OCI-LY7 (cell line): Measurements from ENCODE around the gene MEF2A. TPM values are rescaled to one million over a fixed set of nuclear protein-coding genes. Genes with fewer than 3 reads are reported as not detected.

Experiments
- BruUV-seq: library from RNA; stranded (reverse); fragments of 400-500 nt; replicated peaks from 2 replicates; lab custom pipeline; 2021; lab: Mats Ljungman, UMichigan
- CTCF ChIA-PET: fragments of 300-600 bp; sonication (Branson Sonifier 250); formaldehyde crosslinking; loops from one replicate; lab custom pipeline; 2022; ENCODE audit warnings: antibody characterized with exemption; ENCODE audit not compliant: unreplicated experiment; lab: Charles Lee
- POLR2A ChIA-PET: fragments of 300-600 bp; sonication (Branson Sonifier 250); formaldehyde crosslinking; loops from one replicate; lab custom pipeline; 2022; ENCODE audit warnings: antibody characterized with exemption; lab: Charles Lee
- DNase-seq: peaks from one replicate; pipeline ENCODE4 v3.0.0-alpha.2; 2015; ENCODE audit warnings: low spot score
- H2AFZ ChIP-seq: fragments of 200-600 bp; sonication (generic), shearing (Covaris generic); 2 replicates; pipeline ENCODE4 v1.6.1; 2014; ENCODE audit warnings: mild to moderate bottlenecking, antibody characterized with exemption, low read length, moderate library complexity
- H3K27ac ChIP-seq: fragments of 200-600 bp; sonication (generic); 2 replicates; pipeline ENCODE4 v1.5.1; 2014; ENCODE audit warnings: mixed run types, low read depth, mild to moderate bottlenecking, moderate library complexity, low read length, inconsistent platforms; ENCODE audit not compliant: poor library complexity, severe bottlenecking
- H3K36me3 ChIP-seq: fragments of 200-600 bp; sonication (generic); 2 replicates; pipeline ENCODE4 v1.6.1; 2014; ENCODE audit warnings: mild to moderate bottlenecking, antibody characterized with exemption, low read length, moderate library complexity, mixed read lengths; ENCODE audit not compliant: insufficient read depth
- H3K4me1 ChIP-seq: fragments of 200-600 bp; sonication (generic); 2 replicates; pipeline ENCODE4 v1.5.1; 2014; ENCODE audit warnings: mild to moderate bottlenecking, low read length; ENCODE audit not compliant: insufficient read depth, poor library complexity, severe bottlenecking
- H3K4me2 ChIP-seq: fragments of 200-600 bp; sonication (generic); 2 replicates; pipeline ENCODE4 v1.6.1; 2014; ENCODE audit warnings: mild to moderate bottlenecking, low read length
- H3K4me3 ChIP-seq: fragments of 200-600 bp; sonication (generic); 2 replicates; pipeline ENCODE4 v1.5.1; 2014; ENCODE audit warnings: mild to moderate bottlenecking, low read depth, low read length; ENCODE audit not compliant: poor library complexity, severe bottlenecking
- H3K79me2 ChIP-seq: fragments of 200-600 bp; sonication (generic); 2 replicates; pipeline ENCODE4 v1.6.1; 2016; ENCODE audit warnings: low read depth, mild to moderate bottlenecking, low read length, moderate library complexity, mixed read lengths; ENCODE audit not compliant: insufficient read depth
- H3K9me2 ChIP-seq: fragments of 200-600 bp; sonication (generic); 2 replicates; pipeline ENCODE4 v1.6.1; 2016; ENCODE audit warnings: mild to moderate bottlenecking, low read length, mixed read lengths; ENCODE audit not compliant: insufficient read depth
- H3K9me3 ChIP-seq: fragments of 200-600 bp; sonication (generic); 2 replicates; pipeline ENCODE4 v1.6.1; 2014; ENCODE audit warnings: mild to moderate bottlenecking, mixed run types, low read length, mixed read lengths
- H4K20me1 ChIP-seq: fragments of 200-600 bp; sonication (generic); 2 replicates; pipeline ENCODE4 v1.6.1; 2014; ENCODE audit warnings: mild to moderate bottlenecking, antibody characterized with exemption, low read length, moderate library complexity, mixed read lengths; ENCODE audit not compliant: insufficient read depth
- CTCF ChIP-seq: fragments of 200-600 bp; sonication (generic); conservative IDR thresholded peaks from 2 replicates; pipeline ENCODE4 v1.5.1; 2014; ENCODE audit warnings: mild to moderate bottlenecking, antibody characterized with exemption, low read length, moderate library complexity, mixed read lengths
- EZH2phosphoT487 ChIP-seq: fragments of 200-600 bp; sonication (generic); IDR thresholded peaks from 2 replicates; pipeline ENCODE4 v1.6.1; 2018; ENCODE audit warnings: low read depth, borderline replicate concordance, mild to moderate bottlenecking, mixed run types, antibody characterized with exemption, low read length, moderate library complexity, mixed read lengths
- intact Hi-C: fragments of 100-400 bp; cut with micrococcal nuclease; formaldehyde crosslinking; loops from one replicate; pipeline ENCODE4 v1.10.0; 2022; ENCODE audit not compliant: unreplicated experiment
- small RNA-seq: library from RNA; depleted of rRNA; stranded (forward); fragments of <200 nt; gene quantifications from one replicate; pipeline ENCODE3, GENCODE V24; 2014
- total RNA-seq, 2 experiments: library from RNA; depleted of rRNA in 1 of 2; stranded (reverse); fragments of >200 nt in 1 of 2; shearing (Covaris generic) in 1 of 2; gene quantifications; 2 replicates each; pipeline ENCODE4 v1.2.3, GENCODE V29; 2014 to 2022

The MEF2A gene
- total RNA-seq, 2 experiments from 2014 or later, result 28.0 to 38.2 TPM

GRCh38 chr15:99764522-99764921, 198.7 kb downstream of the MEF2A start:
- intact Hi-C loops, result no loop called here
- CTCF ChIA-PET, result no interaction called here
- 0 out of 2 replicates have a peak, but pooled peaks cover 3% of the 10 kb centered on the region for H3K9me3 ChIP-seq
- no peaks in the 10 kb centered on the region for H3K9me2 ChIP-seq
- H4K20me1 ChIP-seq, result no peaks in the 10 kb centered on the region
- no peak overlapping the region for H3K27ac ChIP-seq
- no TSS peak for BruUV-seq
- TF ChIP-seq CTCF (no peak), EZH2phosphoT487 (no peak)
- no peaks in the 10 kb centered on the region for H3K79me2 ChIP-seq
- H2AFZ ChIP-seq, result no peak overlapping the region
- no peaks in the 10 kb centered on the region for H3K4me1 ChIP-seq
- DNase-seq, result no peak
- POLR2A ChIA-PET, result no interaction called here
- no peaks in the 10 kb centered on the region for H3K36me3 ChIP-seq
- H3K4me3 ChIP-seq, result no peak overlapping the region
- H3K4me2 ChIP-seq, result no peak overlapping the region

Small RNA genes lying within 50 kb of the gene (small RNA-seq; reads per million reads assigned to genes)
- not detected for gene RF00019

Other genes with a start within 250 kb of the MEF2A start
- 6.5 and 7.0 TPM in 2 replicates for gene LYSMD4, start 167.5 kb downstream of the MEF2A start, total RNA-seq (2014; rRNA removed; shearing (Covaris generic))
- 7.7 and 9.4 TPM in 2 replicates for gene LYSMD4, start 167.5 kb downstream of the MEF2A start, total RNA-seq (2022)